ENCODE results near the gene C1QTNF8. TPM values are rescaled to one million over a fixed set of nuclear protein-coding genes. Genes with fewer than 3 reads are reported as not detected.

Gene C1QTNF8, protein sequence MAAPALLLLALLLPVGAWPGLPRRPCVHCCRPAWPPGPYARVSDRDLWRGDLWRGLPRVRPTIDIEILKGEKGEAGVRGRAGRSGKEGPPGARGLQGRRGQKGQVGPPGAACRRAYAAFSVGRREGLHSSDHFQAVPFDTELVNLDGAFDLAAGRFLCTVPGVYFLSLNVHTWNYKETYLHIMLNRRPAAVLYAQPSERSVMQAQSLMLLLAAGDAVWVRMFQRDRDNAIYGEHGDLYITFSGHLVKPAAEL
- total RNA-seq (2022) (not detected in 2 replicates), Bru-seq, nascent RNA (not detected), BruChase-seq, experiment 1, labeled RNA remaining after a 6-hour chase (not detected), BruChase-seq, experiment 2, labeled RNA remaining after a 2-hour chase (not detected)
- long read RNA-seq, result 0 reads

DNA sequence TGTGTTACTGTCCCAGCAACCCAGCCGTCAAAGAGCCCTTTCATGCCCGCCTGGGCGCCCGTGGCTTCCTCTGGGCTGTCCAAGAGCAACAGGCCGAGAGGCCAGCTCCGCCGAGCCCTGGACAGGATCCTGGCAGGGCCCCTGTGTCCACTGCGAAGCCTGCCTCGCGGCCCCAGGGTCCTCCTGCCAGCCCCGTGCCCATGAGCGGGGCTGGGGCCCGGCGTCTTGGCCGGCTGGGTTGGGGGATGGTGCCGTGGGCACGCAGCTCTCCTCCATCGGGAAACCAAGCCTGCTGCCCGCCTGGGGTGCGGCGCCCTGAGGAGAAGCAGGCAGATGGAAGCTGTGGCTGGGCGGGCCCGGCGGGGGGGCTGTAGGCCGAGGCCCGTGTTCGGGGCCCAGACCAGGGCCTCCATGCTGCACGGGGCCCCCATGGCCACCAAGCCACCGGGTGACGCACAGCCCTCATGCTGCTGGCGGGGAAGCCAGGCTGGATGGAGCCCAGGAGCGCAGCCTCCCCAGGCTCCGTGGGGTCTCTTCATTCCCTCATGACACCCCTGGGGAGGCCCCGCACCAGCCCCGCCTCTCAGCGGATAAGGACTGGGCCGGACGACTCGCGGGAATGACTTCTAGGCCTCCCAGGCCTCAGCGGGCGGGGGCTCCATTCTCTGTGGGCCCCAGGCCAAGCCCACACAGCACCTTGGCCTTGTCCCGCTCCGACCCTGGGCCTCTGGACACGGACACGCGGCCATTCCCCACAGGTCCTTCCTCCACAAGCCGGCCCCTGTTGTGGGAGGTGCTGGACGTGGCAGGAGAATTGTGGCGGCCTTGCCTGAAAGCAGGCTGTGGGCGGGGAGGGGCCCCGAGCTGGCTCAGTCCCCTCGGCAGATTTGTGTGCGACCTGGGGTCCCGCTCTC is at the start of gene C1QTNF8:
Gene C1QTNF8 (minus strand): TSS at position 76 of the 914 bp plus-strand sequence. CDS start 1,322 bp downstream, outside the sequence.
- Mint-ChIP-seq H3K4me1 (ENCODE audit: low read depth, unreplicated experiment) (no peaks in the 10 kb centered on the region), H3K27me3 (ENCODE audit: unreplicated experiment) (peaks cover 86% of the 10 kb centered on the region), H3K36me3 (ENCODE audit: insufficient read depth, unreplicated experiment) (peaks cover 5% of the 10 kb centered on the region), H3K4me3 (ENCODE audit: low read depth, unreplicated experiment) (no peak within 1 kb of the TSS), H3K9me3 (ENCODE audit: low read depth, unreplicated experiment) (peaks cover 2% of the 10 kb centered on the region), H3K27ac (ENCODE audit: unreplicated experiment) (no peak within 1 kb of the TSS)
- intact Hi-C loops (cut with micrococcal nuclease; ENCODE audit: unreplicated experiment), result no loop called here
- no TSS peak for BruUV-seq (replicated peaks)
- TF ChIP-seq, protein P1, sequence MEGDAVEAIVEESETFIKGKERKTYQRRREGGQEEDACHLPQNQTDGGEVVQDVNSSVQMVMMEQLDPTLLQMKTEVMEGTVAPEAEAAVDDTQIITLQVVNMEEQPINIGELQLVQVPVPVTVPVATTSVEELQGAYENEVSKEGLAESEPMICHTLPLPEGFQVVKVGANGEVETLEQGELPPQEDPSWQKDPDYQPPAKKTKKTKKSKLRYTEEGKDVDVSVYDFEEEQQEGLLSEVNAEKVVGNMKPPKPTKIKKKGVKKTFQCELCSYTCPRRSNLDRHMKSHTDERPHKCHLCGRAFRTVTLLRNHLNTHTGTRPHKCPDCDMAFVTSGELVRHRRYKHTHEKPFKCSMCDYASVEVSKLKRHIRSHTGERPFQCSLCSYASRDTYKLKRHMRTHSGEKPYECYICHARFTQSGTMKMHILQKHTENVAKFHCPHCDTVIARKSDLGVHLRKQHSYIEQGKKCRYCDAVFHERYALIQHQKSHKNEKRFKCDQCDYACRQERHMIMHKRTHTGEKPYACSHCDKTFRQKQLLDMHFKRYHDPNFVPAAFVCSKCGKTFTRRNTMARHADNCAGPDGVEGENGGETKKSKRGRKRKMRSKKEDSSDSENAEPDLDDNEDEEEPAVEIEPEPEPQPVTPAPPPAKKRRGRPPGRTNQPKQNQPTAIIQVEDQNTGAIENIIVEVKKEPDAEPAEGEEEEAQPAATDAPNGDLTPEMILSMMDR (IDR thresholded peaks at IDR 0.05; ENCODE audit: unreplicated experiment), result no peak
- CTCF ChIA-PET, result interaction anchor here (0.6 to 1.1 kb wide), 2 partner anchors 18 to 1080 kb away, joined by 3 to 6 read pairs; no protein-coding TSS in a partner anchor
- no peak for DNase-seq

DNA sequence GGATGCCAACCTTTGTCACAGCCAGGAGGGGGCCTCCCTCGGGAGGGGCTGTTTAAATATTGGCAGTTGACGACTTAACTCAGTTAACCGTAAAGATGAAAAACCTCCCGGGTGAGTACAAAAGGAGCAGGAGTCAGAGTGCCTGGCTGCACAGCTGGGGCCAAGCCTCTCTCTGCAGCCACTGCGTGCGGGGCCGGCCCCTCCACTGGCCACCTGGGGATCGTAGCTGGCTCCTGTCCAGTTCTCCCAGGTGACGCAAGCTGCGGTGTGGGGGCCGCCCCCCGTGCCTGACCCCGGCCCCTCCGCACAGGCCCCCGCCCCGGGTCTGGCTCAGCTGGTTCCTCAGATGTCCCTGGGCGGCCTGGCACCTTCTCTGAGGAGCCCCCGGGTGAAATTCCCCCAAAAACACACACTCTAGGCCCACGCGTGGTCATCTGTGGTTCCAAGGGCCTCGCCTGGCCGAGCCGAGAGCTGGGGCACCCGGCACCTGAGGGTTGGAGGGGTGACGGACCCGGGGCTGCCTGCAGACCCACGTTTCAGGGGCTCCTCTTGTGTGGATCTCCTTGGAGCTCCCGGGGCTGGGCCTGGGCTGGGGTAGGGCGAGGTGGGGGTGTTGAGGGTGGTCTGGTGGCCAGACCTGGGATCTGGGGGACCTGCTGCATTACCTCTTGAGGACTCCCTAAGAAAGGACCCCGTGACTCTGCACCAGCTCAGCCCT is 49.5 kb upstream of the C1QTNF8 start:
- intact Hi-C loops (cut with micrococcal nuclease; ENCODE audit: unreplicated experiment), result no loop called here
- no TSS peak for BruUV-seq (replicated peaks)

DNA sequence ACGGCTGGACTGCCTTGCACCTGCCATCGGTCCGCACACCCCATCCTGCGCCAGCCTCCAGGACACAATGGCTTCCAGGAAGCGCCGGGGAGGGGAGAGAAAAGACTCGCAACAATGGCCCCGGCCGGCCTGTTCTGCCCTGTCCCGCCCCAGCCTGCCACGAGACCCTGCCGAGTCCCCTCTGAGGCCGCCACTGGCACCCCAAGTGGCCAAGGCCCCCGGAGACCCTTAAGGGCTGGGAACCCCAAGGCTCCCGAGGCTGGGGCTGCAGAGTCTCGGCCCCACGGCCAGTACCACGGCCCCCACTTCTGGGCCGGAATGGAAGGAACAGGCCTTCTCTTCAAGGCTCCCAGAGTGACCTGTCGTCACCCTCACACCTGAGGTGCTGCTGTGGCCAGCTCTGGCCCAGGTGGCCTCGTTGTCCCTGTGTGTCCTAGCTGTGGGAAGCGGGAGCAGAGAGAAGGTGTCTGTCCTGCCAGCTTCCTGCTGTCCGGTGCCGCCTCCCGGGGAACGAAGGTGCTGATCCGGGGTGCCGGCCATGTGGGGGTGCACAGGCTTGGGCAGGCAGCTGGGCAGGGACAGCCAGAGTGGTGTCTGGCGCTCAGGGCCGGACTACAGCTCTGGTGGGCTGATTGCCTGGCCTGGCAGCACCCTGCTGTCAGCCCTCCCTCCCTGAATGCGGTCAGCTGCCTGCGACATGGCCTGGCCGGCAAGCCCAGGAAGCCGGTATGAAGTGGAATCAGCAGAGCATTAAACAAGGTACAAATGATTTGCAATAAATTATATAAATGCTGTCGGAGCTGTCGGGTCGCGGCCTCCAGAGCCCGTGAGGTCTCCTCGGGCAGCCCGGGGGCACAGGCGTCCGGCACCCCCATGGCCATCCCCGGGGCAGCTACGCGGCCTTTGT is 48.7 kb upstream of the C1QTNF8 start:
- CTCF ChIA-PET, result no interaction called here
- DNase-seq, result no peak
- Mint-ChIP-seq H3K4me3 (ENCODE audit: low read depth, unreplicated experiment) (no peak overlapping the region), H3K27ac (ENCODE audit: unreplicated experiment) (no peak overlapping the region), H3K9me3 (ENCODE audit: low read depth, unreplicated experiment) (no peaks in the 10 kb centered on the region), H3K27me3 (ENCODE audit: unreplicated experiment) (peaks cover 93% of the 10 kb centered on the region), H3K4me1 (ENCODE audit: low read depth, unreplicated experiment) (no peaks in the 10 kb centered on the region), H3K36me3 (ENCODE audit: insufficient read depth, unreplicated experiment) (no peaks in the 10 kb centered on the region)
- intact Hi-C loops (cut with micrococcal nuclease; ENCODE audit: unreplicated experiment), result no loop called here
- no TSS peak for BruUV-seq (replicated peaks)
- TF ChIP-seq, protein P1 (IDR thresholded peaks at IDR 0.05; ENCODE audit: unreplicated experiment), result no peak

More for the DNA sequence above, 49.5 kb upstream of the C1QTNF8 start:
- H3K4me1 Mint-ChIP-seq (ENCODE audit: low read depth, unreplicated experiment), result no peaks in the 10 kb centered on the region
- H3K9me3 Mint-ChIP-seq (ENCODE audit: low read depth, unreplicated experiment), result no peaks in the 10 kb centered on the region
- CTCF ChIA-PET, result no interaction called here
- H3K36me3 Mint-ChIP-seq (ENCODE audit: insufficient read depth, unreplicated experiment), result no peaks in the 10 kb centered on the region
- no peak overlapping the region for H3K4me3 Mint-ChIP-seq (ENCODE audit: low read depth, unreplicated experiment)
- DNase-seq, result no peak
- no peak overlapping the region for H3K27ac Mint-ChIP-seq (ENCODE audit: unreplicated experiment)
- TF ChIP-seq, protein P1 (IDR thresholded peaks at IDR 0.05; ENCODE audit: unreplicated experiment), result no peak
- H3K27me3 Mint-ChIP-seq (ENCODE audit: unreplicated experiment), result peaks cover 93% of the 10 kb centered on the region
